Measurements from ENCODE around the gene SH2D3A. TPM values are rescaled to one million over a fixed set of nuclear protein-coding genes. Genes with fewer than 3 reads are reported as not detected.

SH2D3A gene
- total RNA-seq, 4 donors from 2014 or later = 1.0 to 5.4 TPM; not detected in 2

DNA sequence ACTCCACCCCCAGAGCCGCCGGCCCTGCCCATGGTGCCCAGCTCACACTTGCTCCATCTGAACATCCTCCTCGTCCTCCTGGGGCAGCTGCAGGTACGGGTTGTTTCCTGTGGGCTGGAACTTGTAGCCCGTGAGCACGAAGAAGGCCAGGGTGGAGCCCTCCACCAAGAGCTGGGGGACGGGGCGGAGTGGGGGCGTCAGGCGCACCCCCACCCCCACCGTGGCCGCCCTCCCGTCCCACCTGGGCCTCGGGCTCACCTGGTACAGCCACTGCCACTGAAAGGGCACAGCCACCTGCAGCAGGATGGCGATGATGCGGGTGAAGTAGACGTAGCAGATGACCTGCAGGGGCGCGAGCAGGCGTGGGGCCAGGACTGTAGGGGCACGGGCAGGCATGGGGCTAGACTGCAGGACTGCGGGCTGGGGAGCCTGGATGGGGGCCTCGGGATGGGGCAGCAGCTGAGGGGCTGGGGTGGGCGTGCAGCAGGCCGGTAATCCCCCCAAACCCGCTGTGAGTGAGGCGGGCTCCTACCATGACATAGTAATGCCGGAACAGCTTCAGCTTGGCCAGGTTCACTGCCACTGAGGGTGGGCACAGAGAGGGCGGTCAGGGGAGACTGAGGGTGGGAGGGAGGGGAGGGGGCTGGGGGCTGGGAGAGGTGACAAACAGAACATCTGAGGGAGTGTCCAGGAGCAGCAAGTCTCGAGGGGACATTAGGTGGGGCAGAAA, 36.1 kb downstream of the SH2D3A start:
- Histone ChIP-seq H3K36me3 (no peaks in the 10 kb centered on the region), H3K4me1 (no peaks in the 10 kb centered on the region), H3K27me3 (no peaks in the 10 kb centered on the region), H3K27ac (no peak overlapping the region), H3K9me3 (no peaks in the 10 kb centered on the region), H3K4me3 (no peak overlapping the region)
- no peak for DNase-seq
- intact Hi-C loops (cut with DNase I; ENCODE audit: low total_unique reads) = no loop called here
- no peak for TF ChIP-seq POLR2A (IDR thresholded peaks at IDR 0.05)
- no peak for TF ChIP-seq CTCF (IDR thresholded peaks at IDR 0.05)

DNA sequence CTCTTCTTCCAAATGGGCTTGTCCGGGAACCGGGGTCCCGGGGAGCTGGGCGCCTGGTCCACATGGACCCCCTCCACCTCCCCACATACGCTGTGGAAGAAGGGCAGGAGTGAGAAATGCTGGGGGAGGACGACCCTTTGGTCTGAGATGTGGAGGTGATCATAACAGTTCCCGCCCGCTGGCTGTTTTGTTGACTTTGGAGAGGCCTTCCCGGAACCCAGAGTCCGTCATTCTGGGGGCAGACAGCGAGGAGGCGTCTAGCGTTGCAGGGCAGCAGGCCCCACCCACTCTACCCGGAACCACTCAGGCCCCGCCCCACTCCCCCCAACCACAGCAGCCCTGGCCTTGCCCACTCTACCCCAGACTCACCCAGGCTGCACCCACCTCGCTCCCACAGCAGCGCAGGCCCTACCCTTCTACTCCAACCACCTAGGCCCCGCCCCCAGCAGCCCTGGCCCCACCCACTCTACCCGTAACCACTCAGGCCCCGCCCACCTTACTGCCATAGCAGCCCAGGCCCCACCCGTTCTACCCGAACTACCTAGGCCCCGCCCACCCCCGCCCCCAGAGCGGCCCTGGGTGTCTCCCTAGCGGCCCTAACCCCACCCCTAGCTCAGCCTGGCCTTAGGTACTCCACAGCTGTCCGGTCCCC, 37.0 kb downstream of the SH2D3A start:
- TF ChIP-seq POLR2A (IDR thresholded peaks at IDR 0.05) (peak in 1 of 2 donors; percentile 14), CTCF (IDR thresholded peaks at IDR 0.05) (no peak)
- Histone ChIP-seq H3K4me1 (no peaks in the 10 kb centered on the region), H3K9me3 (no peaks in the 10 kb centered on the region), H3K27ac (no peak overlapping the region), H3K27me3 (no peaks in the 10 kb centered on the region), H3K36me3 (no peaks in the 10 kb centered on the region), H3K4me3 (no peak overlapping the region)
- DNase-seq = peak; percentile 44 to 53
- intact Hi-C loops (cut with DNase I; ENCODE audit: low total_unique reads) = no loop called here

GRCh38 chr19:6729573-6730152, 37.6 kb downstream of the SH2D3A start:
- Histone ChIP-seq H3K27me3 (no peaks in the 10 kb centered on the region), H3K9me3 (no peaks in the 10 kb centered on the region), H3K36me3 (no peaks in the 10 kb centered on the region), H3K4me3 (no peak overlapping the region), H3K27ac (no peak overlapping the region), H3K4me1 (no peaks in the 10 kb centered on the region)
- TF ChIP-seq POLR2A (IDR thresholded peaks at IDR 0.05) (no peak), CTCF (IDR thresholded peaks at IDR 0.05) (no peak)
- intact Hi-C loops (cut with DNase I; ENCODE audit: low total_unique reads) = no loop called here
- no peak for DNase-seq

- Histone ChIP-seq H3K4me3 (no peak overlapping the region), H3K4me1 (no peaks in the 10 kb centered on the region), H3K27me3 (no peaks in the 10 kb centered on the region), H3K27ac (no peak overlapping the region), H3K36me3 (no peaks in the 10 kb centered on the region), H3K9me3 (no peaks in the 10 kb centered on the region)
- DNase-seq = no peak
- TF ChIP-seq CTCF (IDR thresholded peaks at IDR 0.05) (no peak), POLR2A (IDR thresholded peaks at IDR 0.05) (no peak)
- intact Hi-C loops (cut with DNase I; ENCODE audit: low total_unique reads) = no loop called here
These were observed 38.9 kb downstream of the SH2D3A start for GRCh38 chr19:6728346-6728745.

Measured in uterus (tissue), 4 donors.